ENCODE measurements around the gene TAF4. TPM values are rescaled to one million over a fixed set of nuclear protein-coding genes. Genes with fewer than 3 reads are reported as not detected.

Gene TAF4
- total RNA-seq, 1 donor from 2014 or later: 6.5 TPM

- no peak for DNase-seq (ENCODE audit: low read depth)
- no peak overlapping the region for H3K4me3 ChIP-seq (ENCODE audit: low read depth, low read length)
- no peak for TF ChIP-seq CTCF (conservative IDR thresholded peaks at IDR 0.05; ENCODE audit: low read depth, low read length)
Observed at GRCh38 chr20:61935926-61936700, 129.6 kb downstream of the TAF4 start.

DNA sequence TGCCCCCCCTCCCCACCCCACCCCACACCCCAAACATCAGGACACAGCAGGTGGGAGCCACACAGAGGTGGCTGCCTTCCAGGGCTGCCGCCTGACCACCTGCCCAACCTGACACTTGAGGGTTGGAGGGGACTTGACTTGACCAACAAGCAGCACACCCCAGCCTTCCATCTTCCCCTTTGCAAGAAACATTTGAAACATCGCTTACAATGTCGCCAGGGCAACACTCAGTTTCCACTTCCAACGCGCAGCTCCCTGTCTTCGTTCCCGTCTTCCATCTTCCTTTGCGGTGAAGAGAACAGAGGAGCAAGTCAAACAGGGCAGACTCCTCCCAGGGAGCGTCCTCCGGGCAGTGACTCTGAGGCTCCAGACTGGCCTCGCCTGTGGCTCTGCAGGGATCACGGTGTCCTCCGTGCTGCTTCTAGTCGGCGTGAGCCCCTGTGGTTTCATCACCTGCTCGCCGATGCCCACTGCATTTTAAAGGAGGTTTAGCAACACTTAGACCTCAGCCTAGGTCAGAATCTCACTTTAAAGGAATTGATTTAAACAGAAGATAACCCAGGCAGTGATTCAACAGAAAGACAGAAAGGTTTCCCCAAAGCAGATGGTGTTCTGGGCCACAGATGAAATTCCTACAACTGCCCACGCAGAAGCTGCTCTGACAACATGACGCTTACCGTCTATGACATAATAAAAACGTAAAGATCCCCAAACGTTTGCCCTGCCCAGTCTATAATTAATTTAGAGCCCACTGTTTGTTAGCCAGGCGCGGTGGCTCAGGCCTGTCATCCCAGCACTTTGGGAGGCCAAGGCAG, 130.8 kb downstream of the TAF4 start:
- TF ChIP-seq CTCF (conservative IDR thresholded peaks at IDR 0.05; ENCODE audit: low read depth, low read length): no peak

GRCh38 chr20:61933951-61934715, 131.5 kb downstream of the TAF4 start:
- no peak overlapping the region for H3K4me3 ChIP-seq (ENCODE audit: low read depth, low read length)
- DNase-seq (ENCODE audit: low read depth): no peak
- no peak for TF ChIP-seq CTCF (conservative IDR thresholded peaks at IDR 0.05; ENCODE audit: low read depth, low read length)

More for the DNA sequence above, 130.8 kb downstream of the TAF4 start:
- DNase-seq (ENCODE audit: low read depth): no peak
- no peak overlapping the region for H3K4me3 ChIP-seq (ENCODE audit: low read depth, low read length)

DNA sequence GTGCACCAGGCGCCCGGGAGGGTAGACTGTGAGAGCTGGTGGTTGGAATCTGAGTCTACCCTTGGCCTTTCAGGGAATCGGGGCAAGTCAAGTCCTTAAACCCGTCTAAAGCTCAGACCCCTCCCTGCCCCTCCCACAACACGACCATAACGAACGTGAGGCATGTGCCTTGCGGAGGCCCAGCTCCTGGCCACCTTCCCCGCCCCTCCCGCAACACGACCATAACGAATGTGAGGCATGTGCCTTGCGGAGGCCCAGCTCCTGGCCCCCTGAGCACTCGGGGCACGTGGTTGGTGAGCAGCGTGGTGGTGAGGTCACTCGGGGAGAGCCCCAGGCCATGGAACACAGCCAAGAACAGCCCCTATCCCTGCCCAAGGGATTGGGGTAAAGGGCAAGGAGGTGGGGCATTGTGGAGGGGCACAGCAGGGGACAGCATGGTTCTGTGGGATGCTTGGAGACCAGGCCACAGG, 132.2 kb downstream of the TAF4 start:
- H3K4me3 ChIP-seq (ENCODE audit: low read depth, low read length): no peak overlapping the region
- TF ChIP-seq CTCF (conservative IDR thresholded peaks at IDR 0.05; ENCODE audit: low read depth, low read length): no peak
- no peak for DNase-seq (ENCODE audit: low read depth)

DNA sequence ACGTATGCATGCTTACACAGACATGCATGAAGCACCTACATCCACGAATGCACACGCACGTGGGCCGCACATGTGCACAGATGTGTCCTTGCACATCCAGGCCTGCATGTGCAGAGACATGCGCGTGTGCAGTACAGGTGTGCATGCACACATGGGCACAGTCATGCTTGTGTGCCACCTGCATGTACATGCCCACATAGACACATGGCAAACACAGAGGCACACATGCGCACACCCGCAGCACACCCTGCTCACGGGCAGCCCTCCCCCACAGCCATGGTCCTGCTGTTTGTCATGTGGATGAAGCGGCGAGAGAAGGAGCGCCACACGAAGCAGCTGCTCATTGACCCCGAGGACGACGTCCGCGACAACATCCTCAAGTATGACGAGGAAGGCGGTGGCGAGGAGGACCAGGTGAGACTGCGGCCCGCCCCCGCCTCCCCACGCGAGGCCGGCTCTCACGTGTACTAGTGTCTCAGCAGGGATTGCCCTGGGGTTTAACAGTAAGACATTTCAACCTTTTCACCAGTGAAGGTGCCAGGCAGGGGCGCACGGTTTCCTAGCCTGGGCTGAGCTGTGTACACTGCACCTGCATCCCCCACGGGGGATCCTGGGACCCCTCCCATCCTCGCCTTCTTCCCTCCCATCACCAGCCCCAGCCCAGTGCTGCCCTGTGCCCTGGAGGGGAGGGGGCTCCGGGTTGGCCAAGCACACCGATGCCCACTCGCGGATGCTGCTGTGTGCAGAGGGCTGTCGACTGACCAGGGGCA, 132.8 kb downstream of the TAF4 start:
- TF ChIP-seq CTCF (conservative IDR thresholded peaks at IDR 0.05; ENCODE audit: low read depth, low read length): no peak
- no peak for DNase-seq (ENCODE audit: low read depth)
- no peak overlapping the region for H3K4me3 ChIP-seq (ENCODE audit: low read depth, low read length)

DNA sequence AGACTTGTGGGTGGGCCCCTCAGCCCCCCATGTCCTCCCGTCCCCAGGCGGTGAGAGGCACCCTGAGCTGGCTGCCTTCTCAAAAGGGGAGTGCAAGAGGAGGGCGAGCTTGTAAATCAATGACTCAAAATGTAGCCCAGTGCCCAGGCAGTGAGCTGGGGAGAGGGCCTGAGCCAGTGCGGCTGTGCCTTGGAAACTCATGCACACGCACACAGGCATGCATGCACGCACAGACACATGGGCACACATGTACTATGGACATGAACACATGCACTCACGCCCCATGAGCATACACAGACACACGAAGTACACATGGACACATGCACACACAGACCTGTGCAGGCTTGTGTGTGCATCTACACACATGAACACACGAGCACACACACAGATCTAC, 133.5 kb downstream of the TAF4 start:
- no peak overlapping the region for H3K4me3 ChIP-seq (ENCODE audit: low read depth, low read length)
- no peak for TF ChIP-seq CTCF (conservative IDR thresholded peaks at IDR 0.05; ENCODE audit: low read depth, low read length)
- no peak for DNase-seq (ENCODE audit: low read depth)
